Thyroid gland (tissue), 4 donors: ENCODE measurements around the gene HCK. TPM values are rescaled to one million over a fixed set of nuclear protein-coding genes. Genes with fewer than 3 reads are reported as not detected.

ENCODE experiments used
- DNase-seq, 2 donors: peaks; one replicate each; pipeline ENCODE4 v3.0.0-alpha.2; 2019
- H3K27ac ChIP-seq, 3 donors: fragments of 200-600 bp; sonication (generic); 1 replicate in 2 of 3; 2 replicates in 1 of 3; pipeline ENCODE4 v1.5.1; 2016 to 2019; ENCODE audit warnings: mild to moderate bottlenecking in 1 of 3, moderate library complexity in 1 of 3
- H3K27me3 ChIP-seq: fragments of 200-600 bp; sonication (generic); one replicate; pipeline ENCODE4 v1.5.1; 2019
- H3K36me3 ChIP-seq, 2 donors: fragments of 200-600 bp; sonication (generic); one replicate each; pipeline ENCODE4 v1.5.1; 2016 to 2019
- H3K4me1 ChIP-seq, 2 donors: fragments of 200-600 bp; sonication (generic); one replicate each; pipeline ENCODE4 v1.5.1; 2017 to 2019
- H3K4me3 ChIP-seq, 3 donors: fragments of 200-600 bp; sonication (generic); replicated peaks in 1 of 3; 1 replicate in 2 of 3; 2 replicates in 1 of 3; pipeline ENCODE4 v1.5.1; 2016; ENCODE audit warnings: mild to moderate bottlenecking in 1 of 3
- H3K9me3 ChIP-seq: fragments of 200-600 bp; sonication (generic); one replicate; pipeline ENCODE4 v1.5.1; 2017
- POLR2A ChIP-seq, 2 donors: fragments of 450-650 bp; IDR thresholded peaks; one replicate each; pipeline ENCODE4 v1.6.1; 2017; ENCODE audit warnings: antibody characterized with exemption in 2 of 2, mild to moderate bottlenecking in 2 of 2, moderate library complexity in 1 of 2
- WGBS, 2 donors: methylation state at CpG; one replicate each; pipeline ENCODE4 v1.1.5; 2017; 5-methylcytosine and 5-hydroxymethylcytosine counted together
- intact Hi-C: fragments of 100-400 bp; cut with DNase I; formaldehyde crosslinking; loops from one replicate; pipeline ENCODE4 v1.15.1; 2023
- total RNA-seq, 4 donors: library from RNA; depleted of rRNA; stranded (reverse); fragments of >200 nt; gene quantifications; one replicate each; pipeline ENCODE4 v1.2.3, GENCODE V29; 2016
- TF ChIP-seq, protein P1 (sequence below), 6 experiments: fragments of 200-600 bp in 3 of 6; fragments of 450-650 bp in 3 of 6; sonication (generic) in 3 of 6; IDR thresholded peaks; one replicate each; pipeline ENCODE4 v1.5.1; 2016 to 2019; ENCODE audit warnings: antibody characterized with exemption in 6 of 6, mild to moderate bottlenecking in 2 of 6, inconsistent platforms in 1 of 6, moderate library complexity in 1 of 6

HCK gene
- total RNA-seq, 4 donors from 2014 or later: 3.1 to 5.9 (median 4.8) TPM

DNA sequence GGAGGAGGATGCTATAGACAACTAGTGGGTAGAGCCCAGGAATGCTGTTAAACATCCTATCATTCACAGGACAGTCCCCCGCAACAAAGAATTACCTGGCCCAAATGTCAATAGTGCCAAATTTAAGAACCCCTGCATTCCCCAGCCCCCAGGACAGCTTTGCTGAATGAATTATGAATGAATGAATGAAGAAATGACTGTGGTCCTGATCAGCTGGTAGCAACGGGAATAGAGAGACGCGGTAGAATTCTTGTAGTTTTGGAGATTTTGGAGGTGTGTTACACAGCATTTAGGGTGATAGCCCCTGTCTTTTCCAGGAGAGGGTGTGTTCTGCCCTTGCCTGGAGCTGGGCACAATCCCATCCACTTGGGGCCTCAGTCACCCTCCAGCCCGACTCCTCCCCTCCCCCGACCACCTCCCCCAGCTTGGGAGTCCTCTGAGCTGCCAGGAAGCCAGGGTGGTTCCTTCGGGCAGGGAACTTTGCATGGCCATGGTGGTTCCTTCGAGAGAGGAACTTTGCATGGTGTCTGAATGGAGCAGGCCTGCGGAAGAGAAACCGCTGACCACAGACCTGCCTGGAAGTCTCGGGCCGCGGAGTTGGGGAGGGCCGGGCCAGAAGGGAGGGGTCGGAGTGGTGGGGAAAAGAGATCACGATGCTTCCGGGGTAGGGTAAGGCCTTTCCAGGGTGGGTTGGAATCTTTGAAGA is 1.0 kb upstream of the HCK start:
- no peak overlapping the region for H3K27ac ChIP-seq
- peaks cover 17% of the 10 kb centered on the region for H3K27me3 ChIP-seq
- H3K9me3 ChIP-seq: no peaks in the 10 kb centered on the region
- H3K4me3 ChIP-seq: no peak overlapping the region
- TF ChIP-seq, protein P1, sequence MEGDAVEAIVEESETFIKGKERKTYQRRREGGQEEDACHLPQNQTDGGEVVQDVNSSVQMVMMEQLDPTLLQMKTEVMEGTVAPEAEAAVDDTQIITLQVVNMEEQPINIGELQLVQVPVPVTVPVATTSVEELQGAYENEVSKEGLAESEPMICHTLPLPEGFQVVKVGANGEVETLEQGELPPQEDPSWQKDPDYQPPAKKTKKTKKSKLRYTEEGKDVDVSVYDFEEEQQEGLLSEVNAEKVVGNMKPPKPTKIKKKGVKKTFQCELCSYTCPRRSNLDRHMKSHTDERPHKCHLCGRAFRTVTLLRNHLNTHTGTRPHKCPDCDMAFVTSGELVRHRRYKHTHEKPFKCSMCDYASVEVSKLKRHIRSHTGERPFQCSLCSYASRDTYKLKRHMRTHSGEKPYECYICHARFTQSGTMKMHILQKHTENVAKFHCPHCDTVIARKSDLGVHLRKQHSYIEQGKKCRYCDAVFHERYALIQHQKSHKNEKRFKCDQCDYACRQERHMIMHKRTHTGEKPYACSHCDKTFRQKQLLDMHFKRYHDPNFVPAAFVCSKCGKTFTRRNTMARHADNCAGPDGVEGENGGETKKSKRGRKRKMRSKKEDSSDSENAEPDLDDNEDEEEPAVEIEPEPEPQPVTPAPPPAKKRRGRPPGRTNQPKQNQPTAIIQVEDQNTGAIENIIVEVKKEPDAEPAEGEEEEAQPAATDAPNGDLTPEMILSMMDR (IDR thresholded peaks at IDR 0.05): no peak
- no peak for TF ChIP-seq POLR2A (IDR thresholded peaks at IDR 0.05)
- peak in 1 of 2 donors; percentile 8 for DNase-seq
- peaks cover 6 to 13% of the 10 kb centered on the region in 2 donors for H3K4me1 ChIP-seq
- H3K36me3 ChIP-seq: no peaks in the 10 kb centered on the region
- 21 to 22% methylated on average over 16 to 17 of the region's 17 CpGs for WGBS, 2 donors
- intact Hi-C loops: no loop called here

DNA sequence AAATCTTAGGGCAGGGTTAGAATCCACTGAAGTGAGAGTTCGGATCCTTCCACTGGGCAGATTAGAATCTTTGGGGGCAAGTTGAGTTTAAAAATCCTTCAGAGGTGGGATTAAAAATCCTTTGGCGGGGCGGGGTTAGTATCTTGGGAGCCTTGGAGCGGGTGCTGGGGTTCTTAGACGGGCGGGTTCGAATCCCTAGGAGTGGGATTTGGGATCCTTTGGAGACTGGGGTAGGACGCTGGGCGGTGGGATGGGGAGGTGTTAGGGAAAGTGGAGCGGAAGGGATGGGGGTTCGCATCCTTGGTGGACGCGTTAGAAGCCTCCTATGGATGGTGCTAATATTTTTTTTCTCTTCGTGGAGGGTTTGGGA is 337 bp upstream of the HCK start:
- intact Hi-C loops: no loop called here
- no peak for DNase-seq
- H3K4me3 ChIP-seq: no peak overlapping the region
- 12 to 14% methylated on average over 14 of the region's 14 CpGs for WGBS, 2 donors
- H3K9me3 ChIP-seq: no peaks in the 10 kb centered on the region
- no peaks in the 10 kb centered on the region for H3K36me3 ChIP-seq
- H3K27me3 ChIP-seq: peaks cover 17% of the 10 kb centered on the region
- no peak for TF ChIP-seq POLR2A (IDR thresholded peaks at IDR 0.05)
- TF ChIP-seq, protein P1 (IDR thresholded peaks at IDR 0.05): no peak
- H3K27ac ChIP-seq: no peak overlapping the region
- H3K4me1 ChIP-seq: peaks cover 6 to 13% of the 10 kb centered on the region in 2 donors

DNA sequence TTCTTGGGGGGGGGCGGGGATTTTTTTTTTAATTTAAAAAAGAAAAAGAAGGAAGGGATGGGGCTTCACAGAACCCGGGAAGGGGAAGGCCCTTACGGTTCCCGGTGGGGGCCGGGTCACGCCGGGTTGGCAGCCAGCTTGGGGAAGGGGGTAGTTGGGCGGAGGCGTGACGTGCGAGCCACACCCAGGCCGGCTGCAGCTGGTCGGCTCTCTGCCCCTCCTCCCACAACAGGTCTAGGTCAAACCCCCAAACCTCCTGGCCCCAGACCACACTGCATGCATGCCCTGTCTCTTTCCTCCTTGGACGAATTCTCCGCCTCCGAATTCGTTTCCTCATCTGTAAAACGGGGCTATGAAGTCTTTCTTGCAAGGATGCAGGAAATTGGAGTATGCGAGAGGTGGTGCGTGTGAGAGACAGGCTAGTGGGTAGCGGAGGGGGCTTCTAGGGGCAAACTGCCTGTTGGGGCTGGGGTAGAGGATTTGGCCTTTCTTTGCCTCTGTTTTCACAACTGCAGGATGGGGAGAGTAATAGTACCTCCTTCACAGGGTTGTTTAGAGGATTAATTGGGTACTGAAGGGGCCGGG is 828 bp downstream of the HCK start:
- TF ChIP-seq, protein P1 (IDR thresholded peaks at IDR 0.05): no peak
- no peak for TF ChIP-seq POLR2A (IDR thresholded peaks at IDR 0.05)
- no peaks in the 10 kb centered on the region for H3K9me3 ChIP-seq
- peak overlapping the region in 1 of 3 donors; percentile 6 for H3K4me3 ChIP-seq
- peaks cover 17% of the 10 kb centered on the region for H3K27me3 ChIP-seq
- DNase-seq: peak in 1 of 2 donors; percentile 30
- no peaks in the 10 kb centered on the region for H3K36me3 ChIP-seq
- intact Hi-C loops: no loop called here
- WGBS, 2 donors: 18 to 19% methylated on average over 22 of the region's 22 CpGs
- no peak overlapping the region for H3K27ac ChIP-seq
- H3K4me1 ChIP-seq: peaks cover 6 to 13% of the 10 kb centered on the region in 2 donors

DNA sequence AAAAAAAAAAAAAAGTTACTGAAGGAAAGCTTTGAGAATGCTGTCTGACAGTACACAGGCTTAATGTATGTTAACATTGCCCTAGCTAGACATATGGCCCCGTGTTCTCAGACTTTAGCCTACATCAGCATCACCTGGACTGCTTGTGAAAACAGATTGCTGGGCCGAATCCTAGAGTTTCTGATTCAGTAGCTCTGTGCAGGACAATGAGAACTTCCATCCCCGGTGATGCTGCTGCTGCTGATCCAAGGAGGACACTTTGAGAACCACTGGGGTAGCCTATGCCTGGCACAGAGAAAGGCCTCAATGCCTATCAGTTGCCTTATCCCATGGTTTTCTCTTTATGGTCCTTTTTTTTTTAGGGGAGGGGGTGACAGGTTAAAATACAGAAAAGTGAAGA is 1.6 kb downstream of the HCK start:
- intact Hi-C loops: no loop called here

More for the DNA sequence above, 1.6 kb downstream of the HCK start:
- Histone ChIP-seq H3K4me3 (no peak overlapping the region), H3K36me3 (no peaks in the 10 kb centered on the region), H3K4me1 (peaks cover 6 to 13% of the 10 kb centered on the region in 2 donors), H3K27ac (no peak overlapping the region), H3K9me3 (no peaks in the 10 kb centered on the region), H3K27me3 (peaks cover 17% of the 10 kb centered on the region)
- 63 to 65% methylated on average over 3 of the region's 3 CpGs for WGBS, 2 donors
- DNase-seq: no peak
- TF ChIP-seq, protein P1 (IDR thresholded peaks at IDR 0.05): no peak
- no peak for TF ChIP-seq POLR2A (IDR thresholded peaks at IDR 0.05)
